CD4-positive, alpha-beta T cell treated with Interleukin-6 at 100 ng/mL for 8 hours (primary cell): ENCODE data around the gene OR2V2.
"Not testable (repeated sequence)": the region's sequence is repeated elsewhere in the genome, so short reads cannot be mapped to it uniquely, and the experiment has no call there.

ENCODE experiments used
- DNase-seq: peaks from one replicate; pipeline ENCODE4 v3.0.0-alpha.2; 2020; ENCODE audit warnings: mixed read lengths, low spot score

Gene OR2V2

DNA sequence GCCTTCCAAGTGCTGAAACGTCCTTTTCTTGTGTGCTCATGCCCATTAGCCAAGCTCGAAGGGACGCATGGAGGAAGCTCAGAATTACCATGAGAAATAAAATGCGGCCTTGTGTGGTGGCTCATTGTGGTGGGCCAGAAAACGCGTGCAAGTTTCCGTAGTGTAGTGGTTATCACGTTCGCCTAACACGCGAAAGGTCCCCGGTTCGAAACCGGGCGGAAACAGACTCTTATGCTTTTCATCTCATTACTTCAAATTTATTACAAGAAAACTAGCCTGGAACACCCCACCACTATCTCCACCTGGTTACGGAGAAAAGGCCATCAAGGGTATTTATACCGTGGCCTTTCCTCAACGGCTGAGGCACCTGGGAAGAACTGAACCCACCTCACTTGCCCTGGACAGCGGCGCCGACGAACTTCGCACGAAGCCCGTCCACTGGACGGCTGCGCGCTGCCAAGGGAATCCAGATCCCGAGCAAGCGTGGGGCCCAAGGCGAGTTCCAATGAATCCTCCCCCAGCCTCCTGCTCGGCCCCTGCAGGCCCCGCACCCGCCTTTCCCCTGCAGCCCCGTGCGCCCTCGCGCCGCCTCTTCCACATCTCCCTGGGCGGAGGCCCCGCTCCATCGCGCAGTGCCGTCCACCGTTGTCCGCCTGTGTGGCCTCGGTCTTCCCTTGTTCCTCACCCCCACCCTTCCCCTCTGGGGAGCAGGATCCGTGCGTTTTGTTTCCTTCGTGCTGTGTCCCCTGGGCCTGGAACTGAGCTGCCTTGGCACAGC is 22.3 kb downstream of the OR2V2 start:
- DNase-seq: not testable (repeated sequence)

- no peak for DNase-seq
Observed at GRCh38 chr5:181170237-181170825, 22.9 kb downstream of the OR2V2 start.

- DNase-seq: no peak
Observed at GRCh38 chr5:181170996-181171395, 23.6 kb downstream of the OR2V2 start.

DNA sequence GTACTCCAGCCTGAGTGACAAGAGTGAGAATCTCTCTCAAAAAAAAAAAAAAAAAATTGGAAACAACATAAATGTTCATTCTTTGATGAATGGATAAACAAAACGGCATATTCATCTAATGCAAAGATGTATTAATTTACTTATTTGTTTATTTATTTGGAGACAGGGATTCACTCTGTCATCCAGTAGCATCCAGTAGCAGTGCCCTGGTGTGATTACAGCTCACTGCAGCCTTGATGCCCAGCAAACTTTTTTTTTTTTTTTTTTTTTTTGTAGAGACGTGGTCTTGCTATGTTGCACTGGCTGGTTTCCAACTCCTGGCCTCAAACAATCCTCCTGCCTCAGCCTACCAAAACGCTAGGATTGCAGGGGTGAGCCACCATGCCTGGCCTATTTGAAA is 24.4 kb downstream of the OR2V2 start:
- no peak for DNase-seq

DNA sequence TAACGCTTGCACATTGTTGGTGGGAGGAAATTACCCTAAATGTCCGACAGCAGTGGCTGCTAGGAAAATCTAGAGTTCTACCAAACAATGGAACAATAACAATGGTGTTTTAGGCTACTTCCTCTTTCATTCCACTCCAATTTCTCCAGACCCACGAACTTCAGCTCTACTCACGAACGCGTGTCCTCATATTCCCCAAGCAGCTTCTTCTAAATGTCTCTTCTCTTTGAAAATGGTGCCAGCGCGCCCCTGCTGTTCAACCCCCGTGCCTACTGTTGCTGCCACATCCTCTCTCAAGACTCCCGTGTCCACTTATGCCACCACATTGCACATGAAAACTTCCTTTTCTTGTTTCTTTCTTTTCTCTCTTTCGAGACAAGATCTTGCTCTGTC is 25.6 kb downstream of the OR2V2 start:
- peak; percentile 27 for DNase-seq

GRCh38 chr5:181173420-181174342 is 26.3 kb downstream of the OR2V2 start:
- DNase-seq: peak; percentile 23

- DNase-seq: no peak
Observed at GRCh38 chr5:181176254-181176952, 29.0 kb downstream of the OR2V2 start.

DNA sequence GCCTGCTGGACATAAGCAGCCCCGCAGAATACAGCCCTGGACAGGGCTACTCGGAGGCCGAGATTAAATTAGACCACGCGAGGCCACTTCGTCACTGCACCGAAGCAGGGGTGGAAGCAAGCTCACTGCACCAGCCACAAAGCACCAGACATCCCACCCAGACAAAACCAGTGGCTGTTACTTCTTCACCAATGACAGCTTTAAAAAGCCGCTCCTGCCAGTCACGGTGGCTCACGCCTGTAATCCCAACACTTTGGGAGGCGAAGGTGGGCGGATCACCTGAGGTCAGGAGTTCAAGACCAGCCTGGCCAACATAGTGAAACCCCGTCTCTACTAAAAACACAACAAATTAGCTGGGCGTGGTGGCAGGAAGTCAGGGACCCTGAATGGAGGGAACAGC is 30.2 kb downstream of the OR2V2 start:
- not testable (repeated sequence) for DNase-seq

DNA sequence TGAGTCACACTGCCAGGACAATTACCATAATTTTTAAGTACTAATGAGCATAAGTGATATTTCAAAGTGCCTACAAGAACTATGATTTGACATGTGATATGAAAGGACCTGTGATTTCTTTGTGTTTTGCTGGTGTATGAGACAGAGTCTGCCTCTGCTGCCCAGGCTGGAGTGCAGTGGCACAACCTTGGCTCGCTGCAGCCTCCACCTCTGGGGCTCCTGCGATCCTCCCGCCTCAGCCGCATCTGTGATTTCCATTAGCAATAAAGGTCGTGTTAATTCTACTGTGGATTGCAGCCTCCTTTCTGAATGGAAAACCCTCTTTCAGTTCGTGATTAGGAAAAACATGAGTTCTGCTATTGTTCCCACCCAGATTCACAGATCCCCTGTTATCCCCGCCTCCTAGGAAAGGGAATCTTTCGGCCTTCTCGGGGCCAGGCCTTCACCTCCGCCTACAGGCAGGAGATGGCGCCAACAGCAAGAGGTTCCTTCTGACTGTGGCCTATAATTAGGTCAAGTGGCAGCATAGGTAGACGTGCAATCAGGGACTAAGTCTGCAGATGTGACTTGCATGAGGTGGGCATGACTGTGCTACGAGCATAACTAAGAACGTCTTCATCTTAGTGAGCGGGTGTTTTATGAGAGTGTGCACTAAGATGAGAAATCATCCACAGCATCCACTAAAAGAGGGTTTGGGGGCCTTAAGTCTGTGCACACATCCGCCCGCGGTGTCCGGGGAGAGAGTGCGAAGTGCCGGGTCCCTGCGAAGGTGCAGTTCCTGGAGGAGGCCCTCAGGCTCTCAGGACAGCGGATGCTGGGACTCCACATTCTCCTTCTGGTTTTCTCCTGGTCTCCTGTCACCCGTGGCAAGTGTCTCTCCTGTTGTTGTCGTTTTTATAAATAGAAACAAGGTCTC is 34.5 kb downstream of the OR2V2 start:
- peak; percentile 77 for DNase-seq

DNA sequence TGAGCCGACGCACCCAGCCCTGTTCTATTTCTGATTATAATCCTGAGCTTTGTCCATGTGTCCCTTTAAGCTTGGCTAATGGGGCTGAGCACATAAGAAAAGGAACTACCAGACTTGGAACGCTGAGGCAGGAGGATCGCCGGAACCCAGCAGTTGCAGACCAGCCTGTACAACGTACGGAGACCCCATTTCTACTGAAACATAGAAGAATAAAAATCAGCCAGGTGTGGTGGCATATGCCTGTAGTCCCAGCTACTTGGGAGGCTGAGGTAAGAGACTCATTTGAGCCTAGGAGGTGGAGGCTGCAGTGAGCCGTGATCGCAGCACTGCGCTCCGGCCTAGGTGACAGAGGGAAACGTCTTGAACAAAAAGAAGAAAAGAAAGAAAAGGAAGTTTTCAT is 35.3 kb downstream of the OR2V2 start:
- DNase-seq: no peak

DNA sequence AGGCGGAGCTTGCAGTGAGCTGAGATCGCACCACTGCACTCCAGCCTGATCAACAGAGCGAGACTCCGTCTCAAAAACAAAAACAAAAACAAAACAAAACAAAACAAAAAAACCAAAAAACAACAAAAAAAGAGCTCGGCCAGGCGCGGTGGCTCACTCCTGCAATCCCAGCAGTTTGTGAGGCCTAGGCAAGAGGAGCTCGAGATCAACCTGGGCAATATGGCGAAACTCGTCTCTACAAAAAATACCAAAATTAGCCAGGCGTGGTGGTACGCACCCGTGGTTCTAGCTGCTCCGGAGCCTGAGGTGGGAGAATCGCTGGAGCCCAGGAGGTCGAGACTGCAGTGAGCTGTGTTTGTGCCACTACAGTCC is 37.4 kb downstream of the OR2V2 start:
- no peak for DNase-seq

DNA sequence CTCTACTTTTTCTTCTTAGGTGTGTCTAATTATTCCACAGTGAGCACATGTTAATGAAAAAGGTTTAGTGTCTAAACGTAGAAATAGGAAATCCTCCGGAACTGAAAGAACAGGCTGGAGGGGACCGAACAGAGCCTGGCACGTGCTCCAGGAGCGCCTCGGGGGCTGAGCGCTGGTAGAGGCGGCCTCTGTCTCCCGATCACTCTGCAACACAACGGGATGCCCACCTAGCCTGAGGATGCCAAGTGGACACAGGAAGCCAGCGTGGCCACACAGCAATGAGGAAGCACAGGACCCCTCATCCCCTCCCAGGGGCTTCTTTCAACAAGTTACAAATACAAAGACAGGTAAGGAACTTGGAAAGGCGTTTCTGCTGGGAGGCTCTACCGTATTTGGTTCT is 38.2 kb downstream of the OR2V2 start:
- no peak for DNase-seq

DNA sequence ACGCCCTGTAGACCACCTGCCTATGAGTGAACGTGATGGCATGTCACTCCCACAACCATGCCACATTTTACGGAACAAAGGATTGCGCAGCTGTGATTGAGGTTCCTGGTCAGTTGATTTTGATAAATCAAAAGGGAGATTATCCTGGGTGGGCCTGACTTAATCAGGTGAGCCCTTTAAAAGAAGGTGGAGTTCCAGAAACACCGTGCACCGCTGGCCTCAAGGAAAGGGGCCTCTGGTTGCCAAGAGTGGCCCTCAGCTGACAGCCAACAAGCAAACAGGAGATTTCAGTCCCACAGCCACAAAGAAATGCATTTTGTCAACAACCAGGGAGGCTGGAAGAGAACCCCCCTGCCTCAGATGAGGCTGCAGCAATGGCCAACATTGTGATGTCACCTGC is 38.6 kb downstream of the OR2V2 start:
- no peak for DNase-seq

GRCh38 chr5:181186986-181187499 is 39.7 kb downstream of the OR2V2 start:
- no peak for DNase-seq

DNA sequence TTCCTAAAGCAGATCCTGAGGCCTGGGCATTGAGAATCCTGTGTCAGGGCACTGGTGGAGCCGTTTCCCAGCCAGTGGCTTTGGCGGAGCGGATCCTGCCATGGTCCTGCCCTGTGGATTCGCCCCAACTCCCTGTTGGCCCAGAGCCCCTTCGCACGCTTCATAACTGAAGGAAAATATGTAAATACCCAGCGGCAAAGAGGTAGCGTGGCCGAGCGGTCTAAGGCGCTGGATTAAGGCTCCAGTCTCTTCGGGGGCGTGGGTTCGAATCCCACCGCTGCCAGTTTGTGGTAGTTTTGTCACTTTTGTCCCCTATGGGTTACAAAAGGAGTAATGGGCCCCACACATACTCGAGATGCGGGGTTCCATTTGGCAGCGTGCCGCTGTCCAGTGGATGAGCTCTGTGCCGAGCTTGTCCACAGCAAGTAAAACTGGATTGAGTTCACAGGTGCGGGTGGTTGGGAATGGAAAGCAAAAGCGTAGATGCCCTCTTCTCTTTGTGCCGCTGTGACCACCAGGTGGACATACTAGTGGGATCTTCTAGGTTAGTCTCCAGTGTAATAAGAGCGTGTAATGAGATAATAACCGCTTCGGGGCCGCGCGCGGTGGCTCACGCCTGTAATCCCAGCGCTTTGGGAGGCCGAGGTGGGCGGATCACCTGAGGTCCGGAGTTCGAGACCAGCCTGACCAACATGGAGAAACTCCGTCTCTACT is 40.3 kb downstream of the OR2V2 start:
- DNase-seq: no peak

- peak; percentile 78 for DNase-seq
Observed at GRCh38 chr5:181188700-181189362, 41.4 kb downstream of the OR2V2 start.

GRCh38 chr5:181189363-181189961 is 42.1 kb downstream of the OR2V2 start:
- DNase-seq: peak; percentile 59

DNA sequence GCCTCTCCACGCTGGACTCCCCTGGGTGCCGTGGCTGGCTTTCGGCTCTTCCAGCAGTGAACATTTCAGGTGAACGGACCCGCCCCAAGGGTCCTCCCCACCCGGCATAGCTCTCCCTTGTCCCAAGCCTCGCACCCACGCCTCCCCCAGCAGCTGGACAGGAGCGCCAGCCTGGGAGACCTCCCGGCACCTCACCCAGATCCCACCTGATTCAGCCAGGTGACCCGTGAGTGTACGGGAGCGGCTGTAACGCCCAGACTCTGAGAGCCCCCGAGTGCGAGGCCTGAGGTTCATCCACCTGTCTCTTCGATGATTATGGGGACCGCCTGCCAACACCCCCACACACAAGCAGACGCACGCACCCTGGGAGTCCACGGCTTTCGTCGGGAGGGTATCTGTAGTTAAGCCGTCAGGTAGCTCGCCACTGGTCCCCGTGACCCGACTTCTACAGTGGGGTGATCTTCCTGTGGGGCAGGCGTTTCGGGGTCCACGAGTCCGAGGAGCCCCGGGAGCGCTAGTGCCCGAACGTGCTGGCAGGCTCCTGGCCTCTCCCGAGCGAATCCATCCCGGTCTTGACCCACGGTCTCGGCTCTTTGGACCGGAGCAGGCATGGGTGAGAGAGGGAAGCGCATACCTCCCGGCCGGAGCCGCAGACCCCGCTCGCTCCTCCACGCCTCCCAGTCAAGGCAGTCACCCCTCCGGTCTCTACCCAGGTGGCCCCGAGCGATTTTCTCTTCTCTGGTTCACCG is 42.8 kb downstream of the OR2V2 start:
- peak; percentile 13 for DNase-seq
